Ovary (tissue), 3 donors: ENCODE results near the gene RNF14.

ENCODE experiments used
- CTCF ChIP-seq, 3 donors: fragments of 450-650 bp in 2 of 3; fragments of 200-600 bp in 1 of 3; IDR thresholded peaks; one replicate each; pipeline versions ENCODE4 v1.5.1 to v1.8.0; 2016 to 2022; ENCODE audit warnings: antibody characterized with exemption in 3 of 3, mild to moderate bottlenecking in 1 of 3
- POLR2A ChIP-seq: fragments of 450-650 bp; IDR thresholded peaks from one replicate; pipeline ENCODE4 v1.6.1; 2017; ENCODE audit warnings: antibody characterized with exemption, mild to moderate bottlenecking, moderate library complexity
- donor health status: DM: no; HTN: no; CAD: no.

GRCh38 chr5:142008813-142009212, 39.9 kb downstream of the RNF14 start:
- no peak for TF ChIP-seq CTCF (IDR thresholded peaks at IDR 0.05)
- TF ChIP-seq POLR2A = no peak
